HG02798 (cell line): ENCODE results near the gene NME4.
"Not testable (repeated sequence)": the region's sequence is repeated elsewhere in the genome, so short reads cannot be mapped to it uniquely, and the experiment has no call there.

ENCODE experiments used
- ATAC-seq: cut with Tn5 transposase; IDR thresholded peaks from one replicate; pipeline ENCODE4 v1.9.1; 2021; ENCODE audit warnings: mild to moderate bottlenecking; ENCODE audit not compliant: unreplicated experiment, poor library complexity

The NME4 gene

GRCh38 chr16:397135-397661 is at the start of gene NME4:
Gene NME4, plus strand, starts transcription at chr16:397199. Its CDS starts 24 bp downstream, at chr16:397223.
- ATAC-seq: no peak

- no peak for ATAC-seq
Observed at GRCh38 chr16:347203-347602, 49.8 kb upstream of the NME4 start.

GRCh38 chr16:348495-348894 is 48.5 kb upstream of the NME4 start:
- ATAC-seq: not testable (repeated sequence)

GRCh38 chr16:349211-349610 is 47.8 kb upstream of the NME4 start:
- no peak for ATAC-seq

- no peak for ATAC-seq
Observed at GRCh38 chr16:350203-350602, 46.8 kb upstream of the NME4 start.

- peak; percentile 23 for ATAC-seq
Observed at GRCh38 chr16:351804-352520, 45.0 kb upstream of the NME4 start.

GRCh38 chr16:352547-353403 is 44.2 kb upstream of the NME4 start, which contains the start of gene AXIN1:
Gene AXIN1, minus strand, starts transcription at chr16:352723. Its CDS starts 5,698 bp downstream, at chr16:347025.
- ATAC-seq: peak; percentile 74

- no peak for ATAC-seq
Observed at GRCh38 chr16:353404-354290, 43.4 kb upstream of the NME4 start.

- no peak for ATAC-seq
Observed at GRCh38 chr16:354291-354881, 42.6 kb upstream of the NME4 start.

- ATAC-seq: no peak
Observed at GRCh38 chr16:354971-355461, 42.0 kb upstream of the NME4 start.

GRCh38 chr16:356741-357140 is 40.3 kb upstream of the NME4 start:
- no peak for ATAC-seq

- ATAC-seq: no peak
Observed at GRCh38 chr16:359067-359763, 37.8 kb upstream of the NME4 start.

GRCh38 chr16:359871-360697 is 36.9 kb upstream of the NME4 start:
- ATAC-seq: no peak

GRCh38 chr16:360698-361336 is 36.2 kb upstream of the NME4 start:
- ATAC-seq: no peak

- ATAC-seq: no peak
Observed at GRCh38 chr16:361341-361871, 35.6 kb upstream of the NME4 start.

GRCh38 chr16:361872-362701 is 34.9 kb upstream of the NME4 start:
- peak; percentile 63 for ATAC-seq

GRCh38 chr16:362702-362999 is 34.3 kb upstream of the NME4 start:
- not testable (repeated sequence) for ATAC-seq
